ENCODE measurements around the gene GLDC. TPM values are rescaled to one million over a fixed set of nuclear protein-coding genes. Genes with fewer than 3 reads are reported as not detected.

GLDC gene
- total RNA-seq, 4 donors from 2014 or later, result 0.42 to 6.4 (median 4.7) TPM; not detected in 1

DNA sequence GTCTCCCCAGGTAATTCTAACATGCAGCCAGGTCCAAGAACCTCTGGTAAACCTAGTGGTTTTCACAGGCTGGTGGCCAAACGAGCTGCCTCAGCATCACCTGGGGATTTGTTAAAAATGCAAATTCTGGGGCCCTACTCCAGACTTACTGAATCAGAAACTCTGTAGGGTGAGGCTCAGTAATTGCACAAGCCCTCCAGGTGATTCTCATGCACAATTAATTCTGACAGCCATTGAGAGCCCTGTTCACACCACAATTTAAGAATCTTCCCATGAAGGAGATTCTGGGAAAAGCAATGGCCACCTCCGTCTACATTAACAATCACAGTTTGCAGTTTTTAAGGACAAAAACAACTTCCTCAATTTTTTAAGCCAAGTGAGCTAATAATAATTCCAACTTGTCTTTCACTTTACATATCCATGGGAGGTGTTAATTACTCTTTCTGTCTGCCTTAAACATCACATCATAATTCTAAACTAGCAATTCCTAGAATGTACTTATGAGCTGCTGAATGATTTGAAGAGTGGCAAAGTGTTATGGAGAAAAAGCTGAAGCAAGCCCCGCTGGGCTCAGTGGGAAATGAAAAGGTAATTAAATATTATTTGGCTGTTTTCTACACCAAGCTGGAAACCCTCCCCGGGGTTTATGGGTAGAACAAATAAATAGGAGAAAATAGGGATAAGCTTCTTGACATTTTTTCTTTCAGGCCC, 70.0 kb downstream of the GLDC start:
- TF ChIP-seq POLR2A (IDR thresholded peaks at IDR 0.05) (no peak), CTCF (IDR thresholded peaks at IDR 0.05) (no peak)
- H3K4me3 ChIP-seq (ENCODE audit: low read depth, poor library complexity, severe bottlenecking), result no peak overlapping the region
- WGBS, 2 donors, result 59 to 63% methylated on average over 4 of the region's 4 CpGs
- intact Hi-C loops (cut with DNase I; ENCODE audit: low total_unique reads), result no loop called here
- no peak for DNase-seq (ENCODE audit: low spot score in 2 of 2)

DNA sequence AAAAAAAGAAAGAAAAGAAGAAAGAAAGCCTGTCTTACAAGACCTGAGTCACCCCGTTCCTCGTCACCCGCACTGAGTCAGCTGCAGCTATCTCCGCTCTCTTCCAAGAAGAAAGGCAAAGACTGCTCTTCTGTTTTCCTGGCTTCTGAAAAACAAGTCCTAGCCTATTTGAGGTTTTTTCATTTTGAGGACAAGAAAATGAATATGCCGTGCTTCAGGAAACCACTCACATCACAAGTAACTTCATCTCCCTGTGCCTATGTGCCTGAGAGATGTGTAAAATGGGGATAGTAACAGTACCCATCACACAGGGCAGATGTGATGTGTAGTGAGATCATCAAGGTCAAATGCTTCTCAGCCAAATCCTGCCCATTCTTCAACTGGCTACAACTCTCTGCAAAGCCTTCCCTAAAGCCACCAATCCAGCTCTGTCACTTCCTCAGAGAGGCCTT, 78.4 kb downstream of the GLDC start:
- intact Hi-C loops (cut with DNase I; ENCODE audit: low total_unique reads), result loop anchor here (10.0 kb wide), 1 partner anchor 212 kb away; no protein-coding TSS in a partner anchor
- no peak overlapping the region for H3K4me3 ChIP-seq (ENCODE audit: low read depth, poor library complexity, severe bottlenecking)
- no peak for TF ChIP-seq CTCF (IDR thresholded peaks at IDR 0.05)
- WGBS, 2 donors, result 47 to 62% methylated on average over 5 of the region's 5 CpGs
- DNase-seq (ENCODE audit: low spot score in 2 of 2), result no peak

- WGBS, 2 donors, result 49 to 63% methylated on average over 10 of the region's 10 CpGs
- H3K4me3 ChIP-seq (ENCODE audit: low read depth, poor library complexity, severe bottlenecking), result no peak overlapping the region
- intact Hi-C loops (cut with DNase I; ENCODE audit: low total_unique reads), result loop anchor here (10.0 kb wide), 1 partner anchor 212 kb away; no protein-coding TSS in a partner anchor
- TF ChIP-seq CTCF (IDR thresholded peaks at IDR 0.05) (no peak), POLR2A (IDR thresholded peaks at IDR 0.05) (no peak)
- no peak for DNase-seq (ENCODE audit: low spot score in 2 of 2)
Observed at GRCh38 chr9:6566409-6567139, 79.0 kb downstream of the GLDC start.

DNA sequence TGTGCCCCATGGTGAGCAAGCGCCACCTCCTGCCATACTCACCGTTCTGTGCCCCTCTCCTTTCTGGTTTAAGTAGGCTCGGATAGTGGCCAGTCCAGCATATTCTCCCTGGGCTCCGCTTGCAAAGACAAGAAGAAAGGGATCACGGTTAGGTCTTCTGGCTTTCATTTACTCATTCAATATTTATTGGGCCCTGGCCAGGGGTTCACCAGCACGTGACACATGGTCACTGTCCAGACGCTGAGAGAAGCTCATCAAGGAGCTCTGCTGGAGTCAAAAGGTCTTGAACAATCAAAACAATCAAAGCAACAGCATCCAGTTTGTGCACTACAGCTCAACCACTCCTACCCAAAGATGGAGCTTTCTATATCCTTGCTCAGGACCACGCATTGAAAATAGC, 80.2 kb downstream of the GLDC start:
- no peak overlapping the region for H3K4me3 ChIP-seq (ENCODE audit: low read depth, poor library complexity, severe bottlenecking)
- intact Hi-C loops (cut with DNase I; ENCODE audit: low total_unique reads), result loop anchor here (10.0 kb wide), 1 partner anchor 211 kb away; no protein-coding TSS in a partner anchor
- no peak for DNase-seq (ENCODE audit: low spot score in 2 of 2)

DNA sequence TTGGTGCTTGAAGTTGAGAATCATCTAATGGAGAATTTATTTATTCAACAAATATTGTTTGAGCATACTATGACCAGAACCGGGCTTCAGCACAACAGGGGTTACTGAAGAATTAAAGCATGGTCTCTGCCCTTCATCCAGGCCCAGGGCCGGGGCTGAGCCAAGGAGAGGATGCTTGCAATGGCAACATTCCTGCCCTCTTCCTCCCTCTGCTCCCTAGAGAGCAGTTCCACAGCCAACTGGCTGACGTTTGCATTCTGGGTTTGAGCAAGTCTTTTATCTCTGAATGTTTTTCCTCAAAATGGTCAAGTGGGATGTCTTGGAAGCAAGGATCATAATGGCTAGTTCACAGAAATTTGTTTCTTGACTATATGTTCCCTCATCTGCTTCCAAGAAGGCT, 80.7 kb downstream of the GLDC start:
- DNase-seq (ENCODE audit: low spot score in 2 of 2), result no peak
- no peak overlapping the region for H3K4me3 ChIP-seq (ENCODE audit: low read depth, poor library complexity, severe bottlenecking)
- intact Hi-C loops (cut with DNase I; ENCODE audit: low total_unique reads), result loop anchor here (10.0 kb wide), 1 partner anchor 210 kb away; no protein-coding TSS in a partner anchor
- 64 to 72% methylated on average over 3 of the region's 3 CpGs for WGBS, 2 donors
- TF ChIP-seq CTCF (IDR thresholded peaks at IDR 0.05) (no peak), POLR2A (IDR thresholded peaks at IDR 0.05) (no peak)

More for the DNA sequence above, 80.2 kb downstream of the GLDC start:
- WGBS, 2 donors, result 66 to 72% methylated on average over 8 of the region's 8 CpGs
- TF ChIP-seq POLR2A (IDR thresholded peaks at IDR 0.05) (no peak), CTCF (IDR thresholded peaks at IDR 0.05) (no peak)

All from lower leg skin (tissue), 4 donors.